Measurements from ENCODE around the gene GAPDH. TPM values are rescaled to one million over a fixed set of nuclear protein-coding genes. Genes with fewer than 3 reads are reported as not detected.
A peak's percentile ranks its signal among the peaks of the same experiment; 100 is the strongest.
"Not testable (repeated sequence)": the region's sequence is repeated elsewhere in the genome, so short reads cannot be mapped to it uniquely, and the experiment has no call there.

The GAPDH gene
- total RNA-seq, 1 donor from 2014 or later, result 3,866 TPM

DNA sequence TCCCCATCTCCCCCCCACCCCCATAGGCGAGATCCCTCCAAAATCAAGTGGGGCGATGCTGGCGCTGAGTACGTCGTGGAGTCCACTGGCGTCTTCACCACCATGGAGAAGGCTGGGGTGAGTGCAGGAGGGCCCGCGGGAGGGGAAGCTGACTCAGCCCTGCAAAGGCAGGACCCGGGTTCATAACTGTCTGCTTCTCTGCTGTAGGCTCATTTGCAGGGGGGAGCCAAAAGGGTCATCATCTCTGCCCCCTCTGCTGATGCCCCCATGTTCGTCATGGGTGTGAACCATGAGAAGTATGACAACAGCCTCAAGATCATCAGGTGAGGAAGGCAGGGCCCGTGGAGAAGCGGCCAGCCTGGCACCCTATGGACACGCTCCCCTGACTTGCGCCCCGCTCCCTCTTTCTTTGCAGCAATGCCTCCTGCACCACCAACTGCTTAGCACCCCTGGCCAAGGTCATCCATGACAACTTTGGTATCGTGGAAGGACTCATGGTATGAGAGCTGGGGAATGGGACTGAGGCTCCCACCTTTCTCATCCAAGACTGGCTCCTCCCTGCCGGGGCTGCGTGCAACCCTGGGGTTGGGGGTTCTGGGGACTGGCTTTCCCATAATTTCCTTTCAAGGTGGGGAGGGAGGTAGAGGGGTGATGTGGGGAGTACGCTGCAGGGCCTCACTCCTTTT lies 2.7 kb downstream of the GAPDH start:
- H3K4me1 Mint-ChIP-seq, result peaks cover 49% of the 10 kb centered on the region
- peaks cover 18% of the 10 kb centered on the region for H3K27me3 Mint-ChIP-seq (ENCODE audit: insufficient read depth, low read depth)
- H3K4me2 ChIP-seq, result peak overlapping the region; percentile 99

DNA sequence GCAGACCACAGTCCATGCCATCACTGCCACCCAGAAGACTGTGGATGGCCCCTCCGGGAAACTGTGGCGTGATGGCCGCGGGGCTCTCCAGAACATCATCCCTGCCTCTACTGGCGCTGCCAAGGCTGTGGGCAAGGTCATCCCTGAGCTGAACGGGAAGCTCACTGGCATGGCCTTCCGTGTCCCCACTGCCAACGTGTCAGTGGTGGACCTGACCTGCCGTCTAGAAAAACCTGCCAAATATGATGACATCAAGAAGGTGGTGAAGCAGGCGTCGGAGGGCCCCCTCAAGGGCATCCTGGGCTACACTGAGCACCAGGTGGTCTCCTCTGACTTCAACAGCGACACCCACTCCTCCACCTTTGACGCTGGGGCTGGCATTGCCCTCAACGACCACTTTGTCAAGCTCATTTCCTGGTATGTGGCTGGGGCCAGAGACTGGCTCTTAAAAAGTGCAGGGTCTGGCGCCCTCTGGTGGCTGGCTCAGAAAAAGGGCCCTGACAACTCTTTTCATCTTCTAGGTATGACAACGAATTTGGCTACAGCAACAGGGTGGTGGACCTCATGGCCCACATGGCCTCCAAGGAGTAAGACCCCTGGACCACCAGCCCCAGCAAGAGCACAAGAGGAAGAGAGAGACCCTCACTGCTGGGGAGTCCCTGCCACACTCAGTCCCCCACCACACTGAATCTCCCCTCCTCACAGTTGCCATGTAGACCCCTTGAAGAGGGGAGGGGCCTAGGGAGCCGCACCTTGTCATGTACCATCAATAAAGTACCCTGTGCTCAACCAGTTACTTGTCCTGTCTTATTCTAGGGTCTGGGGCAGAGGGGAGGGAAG lies 3.5 kb downstream of the GAPDH start:
- Histone ChIP-seq H3K4me2 (peak overlapping the region; percentile 99), H3F3A (ENCODE audit: low read depth) (peaks cover 85% of the 10 kb centered on the region), H3K79me2 (ENCODE audit: low read depth) (peaks cover 46% of the 10 kb centered on the region), H3K4me1 (peaks cover 16% of the 10 kb centered on the region), H3K27ac (peak overlapping the region; percentile 55), H4K20me1 (ENCODE audit: low read depth) (peaks cover 71% of the 10 kb centered on the region)
- not testable (repeated sequence) for H2AFZ ChIP-seq (replicated peaks); H3K9me3 Mint-ChIP-seq; H3K36me3 ChIP-seq; H3K9ac ChIP-seq; H3K4me3 ChIP-seq; H3K27me3 ChIP-seq; H3K9me3 ChIP-seq (ENCODE audit: low read depth)
- peak; percentile 84 for DNase-seq (ENCODE audit: low spot score)
- Mint-ChIP-seq H3K27me3 (ENCODE audit: insufficient read depth, low read depth) (peaks cover 15% of the 10 kb centered on the region), H3K4me1 (peaks cover 46% of the 10 kb centered on the region), H3K27ac (peak overlapping the region; percentile 80), H3K4me3 (peak overlapping the region; percentile 95), H3K36me3 (peaks cover 20% of the 10 kb centered on the region)
- TF ChIP-seq, protein P1, sequence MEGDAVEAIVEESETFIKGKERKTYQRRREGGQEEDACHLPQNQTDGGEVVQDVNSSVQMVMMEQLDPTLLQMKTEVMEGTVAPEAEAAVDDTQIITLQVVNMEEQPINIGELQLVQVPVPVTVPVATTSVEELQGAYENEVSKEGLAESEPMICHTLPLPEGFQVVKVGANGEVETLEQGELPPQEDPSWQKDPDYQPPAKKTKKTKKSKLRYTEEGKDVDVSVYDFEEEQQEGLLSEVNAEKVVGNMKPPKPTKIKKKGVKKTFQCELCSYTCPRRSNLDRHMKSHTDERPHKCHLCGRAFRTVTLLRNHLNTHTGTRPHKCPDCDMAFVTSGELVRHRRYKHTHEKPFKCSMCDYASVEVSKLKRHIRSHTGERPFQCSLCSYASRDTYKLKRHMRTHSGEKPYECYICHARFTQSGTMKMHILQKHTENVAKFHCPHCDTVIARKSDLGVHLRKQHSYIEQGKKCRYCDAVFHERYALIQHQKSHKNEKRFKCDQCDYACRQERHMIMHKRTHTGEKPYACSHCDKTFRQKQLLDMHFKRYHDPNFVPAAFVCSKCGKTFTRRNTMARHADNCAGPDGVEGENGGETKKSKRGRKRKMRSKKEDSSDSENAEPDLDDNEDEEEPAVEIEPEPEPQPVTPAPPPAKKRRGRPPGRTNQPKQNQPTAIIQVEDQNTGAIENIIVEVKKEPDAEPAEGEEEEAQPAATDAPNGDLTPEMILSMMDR (IDR thresholded peaks at IDR 0.05), result peak; percentile 85

More for the DNA sequence above, 2.7 kb downstream of the GAPDH start:
- TF ChIP-seq, protein P1 (IDR thresholded peaks at IDR 0.05), result no peak
- TF ChIP-seq EZH2phosphoT487 (IDR thresholded peaks at IDR 0.05), result no peak
- TF ChIP-seq EZH2 (IDR thresholded peaks at IDR 0.05), result no peak
- Mint-ChIP-seq H3K9me3 (no peaks in the 10 kb centered on the region), H3K36me3 (peaks cover 20% of the 10 kb centered on the region), H3K27ac (no peak overlapping the region), H3K4me3 (peak overlapping the region; percentile 95)
- Histone ChIP-seq H3K4me3 (peak overlapping the region; percentile 89), H3K79me2 (ENCODE audit: low read depth) (peaks cover 48% of the 10 kb centered on the region), H3K36me3 (peaks cover 6% of the 10 kb centered on the region), H2AFZ (replicated peaks) (no peak overlapping the region), H3K27me3 (no peaks in the 10 kb centered on the region), H3F3A (ENCODE audit: low read depth) (peaks cover 93% of the 10 kb centered on the region), H3K27ac (no peak overlapping the region), H3K9me3 (ENCODE audit: low read depth) (no peaks in the 10 kb centered on the region), H4K20me1 (ENCODE audit: low read depth) (peaks cover 74% of the 10 kb centered on the region), H3K9ac (no peak overlapping the region), H3K4me1 (peaks cover 24% of the 10 kb centered on the region)
- DNase-seq (ENCODE audit: low spot score), result no peak

DNA sequence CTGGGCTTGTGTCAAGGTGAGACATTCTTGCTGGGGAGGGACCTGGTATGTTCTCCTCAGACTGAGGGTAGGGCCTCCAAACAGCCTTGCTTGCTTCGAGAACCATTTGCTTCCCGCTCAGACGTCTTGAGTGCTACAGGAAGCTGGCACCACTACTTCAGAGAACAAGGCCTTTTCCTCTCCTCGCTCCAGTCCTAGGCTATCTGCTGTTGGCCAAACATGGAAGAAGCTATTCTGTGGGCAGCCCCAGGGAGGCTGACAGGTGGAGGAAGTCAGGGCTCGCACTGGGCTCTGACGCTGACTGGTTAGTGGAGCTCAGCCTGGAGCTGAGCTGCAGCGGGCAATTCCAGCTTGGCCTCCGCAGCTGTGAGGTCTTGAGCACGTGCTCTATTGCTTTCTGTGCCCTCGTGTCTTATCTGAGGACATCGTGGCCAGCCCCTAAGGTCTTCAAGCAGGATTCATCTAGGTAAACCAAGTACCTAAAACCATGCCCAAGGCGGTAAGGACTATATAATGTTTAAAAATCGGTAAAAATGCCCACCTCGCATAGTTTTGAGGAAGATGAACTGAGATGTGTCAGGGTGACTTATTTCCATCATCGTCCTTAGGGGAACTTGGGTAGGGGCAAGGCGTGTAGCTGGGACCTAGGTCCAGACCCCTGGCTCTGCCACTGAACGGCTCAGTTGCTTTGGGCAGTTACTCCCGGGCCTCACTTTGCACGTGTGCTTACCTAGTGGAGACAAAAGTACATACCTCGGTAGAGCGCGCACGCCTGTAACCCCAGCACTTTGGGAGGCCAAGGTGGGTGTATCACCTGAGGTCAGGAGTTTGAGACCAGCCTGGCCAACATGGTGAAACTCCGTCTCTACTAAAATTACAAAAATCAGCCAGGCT lies 4.3 kb downstream of the GAPDH start:
- peaks cover 38% of the 10 kb centered on the region for H3K79me2 ChIP-seq (ENCODE audit: low read depth)
- H3K27me3 ChIP-seq, result no peaks in the 10 kb centered on the region
- peaks cover 77% of the 10 kb centered on the region for H3F3A ChIP-seq (ENCODE audit: low read depth)
- Mint-ChIP-seq H3K4me3 (peak overlapping the region; percentile 95), H3K27ac (no peak overlapping the region), H3K27me3 (ENCODE audit: insufficient read depth, low read depth) (peaks cover 15% of the 10 kb centered on the region), H3K4me1 (peaks cover 41% of the 10 kb centered on the region), H3K9me3 (no peaks in the 10 kb centered on the region), H3K36me3 (peaks cover 20% of the 10 kb centered on the region)
- no peaks in the 10 kb centered on the region for H3K9me3 ChIP-seq (ENCODE audit: low read depth)
- H3K27ac ChIP-seq, result peak overlapping the region; percentile 55
- H3K36me3 ChIP-seq, result peaks cover 6% of the 10 kb centered on the region
- peaks cover 11% of the 10 kb centered on the region for H3K4me1 ChIP-seq
- no peak overlapping the region for H2AFZ ChIP-seq (replicated peaks)
- TF ChIP-seq, protein P1 (IDR thresholded peaks at IDR 0.05), result no peak
- TF ChIP-seq EZH2phosphoT487 (IDR thresholded peaks at IDR 0.05), result no peak
- no peak for TF ChIP-seq EZH2 (IDR thresholded peaks at IDR 0.05)
- H3K9ac ChIP-seq, result no peak overlapping the region
- H4K20me1 ChIP-seq (ENCODE audit: low read depth), result peaks cover 71% of the 10 kb centered on the region
- H3K4me3 ChIP-seq, result no peak overlapping the region
- H3K4me2 ChIP-seq, result no peak overlapping the region
- no peak for DNase-seq (ENCODE audit: low spot score)
